Measurements from ENCODE around the gene PTPRN2.
"Not testable (repeated sequence)": the region's sequence is repeated elsewhere in the genome, so short reads cannot be mapped to it uniquely, and the experiment has no call there.

The PTPRN2 gene

GRCh38 chr7:158237672-158238335 lies 349.8 kb downstream of the PTPRN2 start:
- DNase-seq (ENCODE audit: low read depth in 3 of 3), result no peak

DNA sequence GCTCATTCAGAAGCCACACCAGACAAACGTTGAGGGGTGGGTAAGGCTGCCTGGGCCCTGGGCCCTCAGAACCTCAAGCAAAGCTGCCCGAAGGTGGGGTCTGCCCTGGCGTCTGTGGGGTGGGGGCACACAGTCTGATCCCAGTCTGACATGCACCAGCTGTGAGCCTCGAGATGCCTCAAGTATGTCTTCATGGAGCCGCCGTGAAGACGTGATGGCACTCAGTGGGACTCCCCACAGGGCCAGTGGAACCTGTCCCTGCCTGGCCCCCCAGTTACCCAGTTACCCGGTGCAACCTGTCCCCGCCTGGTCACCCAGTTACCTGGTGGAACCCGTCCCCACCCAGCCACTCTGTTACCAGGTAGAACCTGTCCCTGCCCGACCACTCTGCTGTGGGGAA lies 351.2 kb downstream of the PTPRN2 start:
- DNase-seq (ENCODE audit: low read depth in 3 of 3), result no peak

DNA sequence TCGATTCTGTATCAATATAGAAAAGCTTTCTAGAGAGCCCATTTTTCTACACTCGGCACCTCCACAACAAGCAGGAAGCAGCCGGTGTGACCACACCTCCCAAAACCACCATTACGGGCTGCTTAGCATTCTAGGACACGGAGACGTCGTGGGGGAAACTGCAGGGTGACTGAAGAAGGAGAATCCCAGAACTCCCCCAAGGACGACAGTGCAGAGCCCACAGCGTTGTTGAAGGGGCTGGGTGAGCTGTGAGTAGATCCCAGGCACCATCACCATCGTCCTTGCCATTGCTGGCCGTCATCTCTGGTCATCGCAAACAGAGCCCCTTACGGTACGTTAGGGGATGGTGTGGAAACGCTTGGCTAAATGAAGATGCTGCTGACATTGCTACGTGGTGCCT lies 351.8 kb downstream of the PTPRN2 start:
- DNase-seq (ENCODE audit: low read depth in 3 of 3), result no peak

- no peak for DNase-seq (ENCODE audit: low read depth in 3 of 3)
Observed at GRCh38 chr7:158229945-158230344, 357.7 kb downstream of the PTPRN2 start.

GRCh38 chr7:158228986-158229385 lies 358.6 kb downstream of the PTPRN2 start:
- DNase-seq (ENCODE audit: low read depth in 3 of 3), result no peak

- DNase-seq (ENCODE audit: low read depth in 3 of 3), result no peak
Observed at GRCh38 chr7:158228131-158228530, 359.5 kb downstream of the PTPRN2 start.

GRCh38 chr7:158227258-158227984 lies 360.2 kb downstream of the PTPRN2 start:
- no peak for DNase-seq (ENCODE audit: low read depth in 3 of 3)

DNA sequence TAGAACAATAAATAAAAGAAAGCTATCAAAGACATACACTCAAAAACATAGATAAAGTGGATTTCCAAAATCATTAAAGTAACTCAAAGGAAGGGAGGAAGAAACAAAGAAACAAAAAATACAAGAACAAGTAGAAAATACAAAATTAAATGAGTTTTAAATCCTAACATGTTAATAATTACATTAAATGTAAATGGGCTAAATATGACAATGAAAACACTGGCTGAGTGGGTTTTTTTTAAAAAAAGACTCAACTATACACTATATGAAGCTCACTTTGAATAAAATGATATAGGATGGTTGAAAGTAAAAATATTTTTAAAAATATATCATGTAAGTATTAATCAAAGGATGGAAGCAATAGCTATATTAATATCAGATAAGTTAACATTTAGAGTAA lies 371.4 kb downstream of the PTPRN2 start:
- no peak for DNase-seq (ENCODE audit: low read depth in 3 of 3)

- DNase-seq (ENCODE audit: low read depth in 3 of 3), result no peak
Observed at GRCh38 chr7:158209435-158209834, 378.2 kb downstream of the PTPRN2 start.

- no peak for DNase-seq (ENCODE audit: low read depth in 3 of 3)
Observed at GRCh38 chr7:158206341-158206740, 381.3 kb downstream of the PTPRN2 start.

DNA sequence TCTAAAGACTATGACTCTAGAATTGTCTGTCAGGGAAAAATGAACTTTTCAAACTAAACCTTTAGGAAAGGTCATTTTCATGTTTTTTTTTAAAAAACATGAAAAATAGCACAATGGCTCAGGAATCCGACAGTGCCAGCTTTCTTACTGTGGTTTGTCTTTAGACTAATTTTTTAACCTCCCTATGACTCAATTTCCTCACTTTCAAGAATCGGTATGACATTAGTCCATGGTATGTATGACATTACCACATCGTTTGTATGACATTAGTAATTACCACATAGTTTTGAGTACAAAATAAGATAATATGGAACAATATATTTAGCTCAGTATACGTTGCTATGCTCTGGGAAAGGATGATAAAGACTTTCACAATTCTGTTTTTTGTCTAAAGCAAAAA lies 383.2 kb downstream of the PTPRN2 start:
- DNase-seq (ENCODE audit: low read depth in 3 of 3), result no peak

DNA sequence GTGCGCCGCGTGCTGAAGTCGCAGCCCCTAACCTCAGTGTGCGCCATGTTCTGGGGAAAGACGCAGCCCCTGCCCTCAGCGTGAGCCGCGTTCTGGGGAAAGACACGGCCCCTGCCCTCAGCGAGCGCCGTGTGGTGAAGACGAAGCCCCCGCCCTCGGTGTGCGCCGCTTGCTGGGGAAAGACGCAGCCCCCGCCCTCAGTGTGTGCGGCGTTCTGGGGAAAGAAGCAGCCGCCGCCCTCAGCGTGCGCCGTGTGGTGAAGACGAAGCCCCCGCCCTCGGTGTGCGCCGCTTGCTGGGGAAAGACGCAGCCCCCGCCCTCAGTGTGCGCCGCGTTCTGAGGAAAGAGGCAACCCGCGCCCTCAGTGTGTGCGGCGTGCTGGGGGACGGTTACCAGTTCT lies 383.7 kb downstream of the PTPRN2 start:
- not testable (repeated sequence) for DNase-seq (ENCODE audit: low read depth in 3 of 3)

GRCh38 chr7:158194365-158194900 lies 393.2 kb downstream of the PTPRN2 start:
- no peak for DNase-seq (ENCODE audit: low read depth in 3 of 3)

DNA sequence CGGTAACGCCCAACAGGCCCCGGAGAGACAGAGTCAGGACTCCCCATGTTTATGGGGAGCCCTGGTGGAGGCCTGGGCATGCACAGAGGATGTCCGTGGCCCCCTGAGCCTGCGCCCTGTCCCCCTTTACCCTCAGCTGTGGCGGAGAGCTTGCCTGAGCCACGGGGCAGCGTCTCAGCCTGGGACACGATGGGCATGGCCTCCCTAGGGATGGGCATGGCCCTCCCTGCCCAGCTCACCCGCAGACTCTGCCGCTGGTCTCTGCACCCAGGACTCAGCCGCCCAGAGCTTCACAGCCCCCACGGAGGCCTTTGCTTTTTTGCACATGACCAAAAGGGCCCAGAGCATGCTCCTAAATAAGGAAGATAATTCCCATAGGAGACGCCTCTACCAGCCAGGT lies 394.2 kb downstream of the PTPRN2 start:
- DNase-seq (ENCODE audit: low read depth in 3 of 3), result no peak

GRCh38 chr7:158192956-158193355 lies 394.7 kb downstream of the PTPRN2 start:
- no peak for DNase-seq (ENCODE audit: low read depth in 3 of 3)

GRCh38 chr7:158192184-158192835 lies 395.3 kb downstream of the PTPRN2 start:
- no peak for DNase-seq (ENCODE audit: low read depth in 3 of 3)

DNA sequence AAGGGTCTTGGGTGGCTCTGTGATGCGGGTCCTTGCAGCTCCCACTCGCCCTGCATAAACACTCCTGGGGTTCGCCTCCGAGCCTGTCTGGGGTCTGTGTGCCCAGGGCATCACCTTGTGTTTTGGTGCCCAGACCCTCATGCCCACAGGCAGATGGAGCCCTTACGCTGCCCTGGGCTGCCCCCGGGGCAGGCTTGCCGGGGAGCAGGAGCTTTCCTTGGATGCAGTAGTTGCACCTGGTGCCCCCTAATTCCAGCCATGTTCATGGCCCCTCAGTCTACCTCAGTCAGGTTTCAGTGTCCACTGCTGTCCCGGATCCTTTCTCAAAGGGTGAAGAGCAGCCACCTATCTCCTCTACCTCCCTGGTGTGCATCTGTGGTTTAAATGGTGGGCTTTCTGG lies 396.0 kb downstream of the PTPRN2 start:
- no peak for DNase-seq (ENCODE audit: low read depth in 3 of 3)

GRCh38 chr7:158190756-158191155 lies 396.9 kb downstream of the PTPRN2 start:
- DNase-seq (ENCODE audit: low read depth in 3 of 3), result no peak

DNA sequence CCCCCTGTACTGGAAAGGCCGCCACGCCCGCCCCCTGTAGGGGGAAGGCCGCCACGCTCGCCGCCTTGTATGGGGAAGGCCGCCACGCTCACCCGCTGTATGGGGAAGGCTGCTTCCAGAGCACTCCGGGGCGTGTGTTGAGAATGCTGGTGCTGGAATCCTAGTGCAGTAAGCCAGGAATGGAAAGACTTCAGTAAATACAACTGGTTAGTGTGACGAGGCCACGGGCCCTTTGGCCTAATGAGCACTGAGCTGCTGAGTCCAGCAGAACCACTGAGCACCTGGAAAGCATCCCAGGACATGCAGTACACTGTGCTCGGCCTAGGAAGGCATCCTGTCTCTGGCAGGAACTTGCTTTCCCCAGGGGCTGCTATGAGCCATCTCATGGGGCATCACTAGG lies 398.9 kb downstream of the PTPRN2 start:
- no peak for DNase-seq (ENCODE audit: low read depth in 3 of 3)

GRCh38 chr7:158187694-158187994 lies 400.0 kb downstream of the PTPRN2 start:
- DNase-seq (ENCODE audit: low read depth in 3 of 3), result no peak

GRCh38 chr7:158186864-158187693 lies 400.5 kb downstream of the PTPRN2 start:
- no peak for DNase-seq (ENCODE audit: low read depth in 3 of 3)

- DNase-seq (ENCODE audit: low read depth in 3 of 3), result no peak
Observed at GRCh38 chr7:158186406-158186805, 401.2 kb downstream of the PTPRN2 start.
